Testis (tissue), 3 donors: ENCODE results near the gene CDKN2B. TPM values are rescaled to one million over a fixed set of nuclear protein-coding genes. Genes with fewer than 3 reads are reported as not detected.

Experiments
- DNase-seq: peaks from one replicate; pipeline ENCODE4 v3.0.0-alpha.2; 2019
- H3K27ac ChIP-seq, 2 donors: fragments of 200-600 bp; sonication (generic); one replicate each; pipeline ENCODE4 v1.5.1; 2019
- H3K27me3 ChIP-seq: fragments of 200-600 bp; sonication (generic); one replicate; pipeline ENCODE4 v1.5.1; 2019
- H3K36me3 ChIP-seq: fragments of 200-600 bp; sonication (generic); one replicate; pipeline ENCODE4 v1.5.1; 2017; ENCODE audit warnings: low read depth; ENCODE audit errors: missing control alignments
- H3K4me1 ChIP-seq: fragments of 200-600 bp; sonication (generic); one replicate; pipeline ENCODE4 v1.5.1; 2019
- H3K4me3 ChIP-seq, 2 donors: fragments of 200-600 bp; sonication (generic); one replicate each; pipeline ENCODE4 v1.5.1; 2017 to 2019
- H3K9me3 ChIP-seq: fragments of 200-600 bp; sonication (generic); one replicate; pipeline ENCODE4 v1.5.1; 2017
- POLR2A ChIP-seq: fragments of 450-650 bp; IDR thresholded peaks from one replicate; pipeline ENCODE4 v1.6.1; 2017; ENCODE audit warnings: antibody characterized with exemption, mild to moderate bottlenecking, moderate library complexity
- WGBS, 2 donors: methylation state at CpG; one replicate each; pipeline ENCODE4 v1.1.5; 2018; 5-methylcytosine and 5-hydroxymethylcytosine counted together
- intact Hi-C: fragments of 100-400 bp; cut with DNase I; formaldehyde crosslinking; loops from one replicate; pipeline ENCODE4 v1.15.1; 2023; ENCODE audit warnings: low total_unique reads
- polyA plus RNA-seq: library from polyadenylated mRNA; stranded (reverse); fragments of 350-450 nt; fragmentation: Illumina TruSeq; extraction: RNeasy Lipid Tissue Mini Kit (QIAGEN cat#74804); gene quantifications from one replicate; pipeline ENCODE4 v1.2.3, GENCODE V29; 2014; ENCODE audit warnings: low read depth, low replicate concordance; ENCODE audit not compliant: insufficient read depth
- total RNA-seq, 2 donors: library from RNA; depleted of rRNA; stranded (reverse); fragments of >200 nt; gene quantifications; one replicate each; pipeline ENCODE4 v1.2.3, GENCODE V29; 2016
- TF ChIP-seq, protein P1 (sequence below), 3 experiments: fragments of 450-650 bp in 2 of 3; fragments of 200-600 bp in 1 of 3; sonication (generic) in 1 of 3; IDR thresholded peaks; one replicate each; pipeline ENCODE4 v1.5.1; 2016 to 2019; ENCODE audit warnings: antibody characterized with exemption in 3 of 3, mild to moderate bottlenecking in 2 of 3, moderate library complexity in 1 of 3

The CDKN2B gene
- total and polyA plus RNA-seq, 3 donors from 2014 or later = 11.8 to 28.7 (median 17.3) TPM

DNA sequence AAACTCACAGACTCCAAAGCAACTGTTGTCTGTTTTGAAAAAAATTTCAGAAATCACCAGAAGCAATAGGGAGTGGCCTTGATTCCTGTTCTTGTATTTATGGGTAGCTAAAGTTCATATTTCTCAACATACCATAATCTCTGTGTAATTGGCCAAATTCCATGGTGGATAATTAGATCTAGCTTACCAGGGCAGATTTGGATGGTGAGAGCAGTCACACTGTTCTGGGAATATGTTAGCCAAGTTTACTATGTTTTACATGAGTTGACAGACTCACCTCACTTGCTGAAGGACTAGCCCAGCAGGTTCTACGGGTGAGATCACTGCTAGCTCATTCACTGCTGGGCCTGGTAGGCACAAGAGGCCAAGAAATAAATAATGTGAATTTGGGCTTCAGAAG is 32.7 kb upstream of the CDKN2B start:
- Histone ChIP-seq H3K4me1 (no peaks in the 10 kb centered on the region), H3K9me3 (no peaks in the 10 kb centered on the region), H3K36me3 (no peaks in the 10 kb centered on the region), H3K27ac (no peak overlapping the region), H3K27me3 (no peaks in the 10 kb centered on the region), H3K4me3 (no peak overlapping the region)
- intact Hi-C loops = no loop called here
- TF ChIP-seq, protein P1, sequence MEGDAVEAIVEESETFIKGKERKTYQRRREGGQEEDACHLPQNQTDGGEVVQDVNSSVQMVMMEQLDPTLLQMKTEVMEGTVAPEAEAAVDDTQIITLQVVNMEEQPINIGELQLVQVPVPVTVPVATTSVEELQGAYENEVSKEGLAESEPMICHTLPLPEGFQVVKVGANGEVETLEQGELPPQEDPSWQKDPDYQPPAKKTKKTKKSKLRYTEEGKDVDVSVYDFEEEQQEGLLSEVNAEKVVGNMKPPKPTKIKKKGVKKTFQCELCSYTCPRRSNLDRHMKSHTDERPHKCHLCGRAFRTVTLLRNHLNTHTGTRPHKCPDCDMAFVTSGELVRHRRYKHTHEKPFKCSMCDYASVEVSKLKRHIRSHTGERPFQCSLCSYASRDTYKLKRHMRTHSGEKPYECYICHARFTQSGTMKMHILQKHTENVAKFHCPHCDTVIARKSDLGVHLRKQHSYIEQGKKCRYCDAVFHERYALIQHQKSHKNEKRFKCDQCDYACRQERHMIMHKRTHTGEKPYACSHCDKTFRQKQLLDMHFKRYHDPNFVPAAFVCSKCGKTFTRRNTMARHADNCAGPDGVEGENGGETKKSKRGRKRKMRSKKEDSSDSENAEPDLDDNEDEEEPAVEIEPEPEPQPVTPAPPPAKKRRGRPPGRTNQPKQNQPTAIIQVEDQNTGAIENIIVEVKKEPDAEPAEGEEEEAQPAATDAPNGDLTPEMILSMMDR (IDR thresholded peaks at IDR 0.05) = no peak
- TF ChIP-seq POLR2A = no peak
- no peak for DNase-seq
- 65 to 77% methylated on average over 1 of the region's 1 CpG for WGBS, 2 donors

DNA sequence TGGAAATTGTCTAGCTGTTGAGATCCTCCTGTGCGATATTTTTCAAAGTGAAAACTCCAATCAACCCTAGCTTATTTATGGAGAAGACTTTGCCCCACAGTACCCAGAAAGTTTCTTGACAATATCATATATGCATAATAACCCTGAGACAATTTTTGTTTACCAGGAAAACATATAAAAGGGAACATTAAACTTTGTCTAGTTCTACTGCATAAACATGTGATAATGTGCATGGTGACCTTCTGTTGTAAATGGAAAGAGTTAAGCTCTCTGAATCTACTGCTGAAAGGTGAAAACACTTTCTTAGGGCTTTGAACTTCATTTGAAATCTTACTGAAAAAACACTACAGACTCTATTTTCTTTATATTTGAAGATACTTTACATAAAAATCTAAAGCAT is 32.2 kb upstream of the CDKN2B start:
- no peak overlapping the region for H3K27ac ChIP-seq
- DNase-seq = no peak
- no peak for TF ChIP-seq POLR2A
- TF ChIP-seq, protein P1 (IDR thresholded peaks at IDR 0.05) = no peak
- H3K36me3 ChIP-seq = no peaks in the 10 kb centered on the region
- WGBS, 2 donors = 86 to 92% methylated on average over 1 of the region's 1 CpG
- intact Hi-C loops = no loop called here
- H3K4me3 ChIP-seq = no peak overlapping the region
- H3K27me3 ChIP-seq = no peaks in the 10 kb centered on the region
- H3K9me3 ChIP-seq = no peaks in the 10 kb centered on the region
- H3K4me1 ChIP-seq = no peaks in the 10 kb centered on the region

DNA sequence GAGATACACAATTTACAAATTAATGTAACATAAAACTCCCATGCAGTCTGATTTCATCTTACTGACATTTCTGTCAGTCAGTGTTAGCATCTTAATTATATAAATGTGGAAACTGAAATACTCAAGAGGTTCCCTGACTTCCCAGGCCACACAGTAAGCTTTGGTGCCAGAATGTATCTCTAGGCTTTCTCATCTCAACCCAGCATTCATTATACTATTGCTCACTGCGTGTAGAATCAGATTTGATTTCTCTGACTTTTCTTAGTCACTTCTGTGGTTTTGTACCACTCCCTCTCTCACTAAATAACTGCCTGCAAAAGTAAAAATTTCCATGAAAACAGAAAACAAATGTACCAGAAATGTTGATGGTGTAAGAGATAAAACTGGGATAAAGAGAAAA is 31.7 kb upstream of the CDKN2B start:
- Histone ChIP-seq H3K27me3 (no peaks in the 10 kb centered on the region), H3K36me3 (no peaks in the 10 kb centered on the region), H3K4me1 (no peaks in the 10 kb centered on the region), H3K9me3 (no peaks in the 10 kb centered on the region), H3K27ac (no peak overlapping the region), H3K4me3 (no peak overlapping the region)
- 74 to 84% methylated on average over 1 of the region's 1 CpG for WGBS, 2 donors
- TF ChIP-seq, protein P1 (IDR thresholded peaks at IDR 0.05) = no peak
- no peak for TF ChIP-seq POLR2A
- no peak for DNase-seq
- intact Hi-C loops = no loop called here

DNA sequence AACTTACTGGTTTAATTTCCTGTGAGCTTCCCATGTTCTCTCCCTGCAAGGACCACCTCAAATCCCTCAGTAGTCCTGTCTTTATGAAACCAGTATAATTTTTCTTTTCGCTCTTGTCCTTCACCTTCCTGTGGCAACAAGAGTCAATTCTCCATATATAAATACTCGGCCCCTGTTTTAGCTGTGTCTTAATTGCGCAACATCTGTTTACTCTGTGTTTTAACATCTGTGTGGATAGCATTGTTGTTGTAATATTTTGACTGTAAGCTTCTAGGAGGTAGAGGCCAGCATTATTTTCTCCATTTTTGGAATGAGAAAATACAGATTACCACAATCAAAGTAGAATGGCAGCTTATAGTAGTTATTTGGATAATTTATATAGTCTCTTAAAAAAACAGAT is 30.2 kb upstream of the CDKN2B start:
- no peaks in the 10 kb centered on the region for H3K36me3 ChIP-seq
- 83 to 89% methylated on average over 3 of the region's 3 CpGs for whole genome bisulfite sequencing, 2 donors
- intact Hi-C loops = no loop called here
- H3K4me1 ChIP-seq = no peaks in the 10 kb centered on the region
- no peaks in the 10 kb centered on the region for H3K27me3 ChIP-seq
- no peaks in the 10 kb centered on the region for H3K9me3 ChIP-seq
- TF ChIP-seq, protein P1 (IDR thresholded peaks at IDR 0.05) = no peak
- no peak for TF ChIP-seq POLR2A
- no peak overlapping the region for H3K27ac ChIP-seq
- DNase-seq = no peak
- no peak overlapping the region for H3K4me3 ChIP-seq

DNA sequence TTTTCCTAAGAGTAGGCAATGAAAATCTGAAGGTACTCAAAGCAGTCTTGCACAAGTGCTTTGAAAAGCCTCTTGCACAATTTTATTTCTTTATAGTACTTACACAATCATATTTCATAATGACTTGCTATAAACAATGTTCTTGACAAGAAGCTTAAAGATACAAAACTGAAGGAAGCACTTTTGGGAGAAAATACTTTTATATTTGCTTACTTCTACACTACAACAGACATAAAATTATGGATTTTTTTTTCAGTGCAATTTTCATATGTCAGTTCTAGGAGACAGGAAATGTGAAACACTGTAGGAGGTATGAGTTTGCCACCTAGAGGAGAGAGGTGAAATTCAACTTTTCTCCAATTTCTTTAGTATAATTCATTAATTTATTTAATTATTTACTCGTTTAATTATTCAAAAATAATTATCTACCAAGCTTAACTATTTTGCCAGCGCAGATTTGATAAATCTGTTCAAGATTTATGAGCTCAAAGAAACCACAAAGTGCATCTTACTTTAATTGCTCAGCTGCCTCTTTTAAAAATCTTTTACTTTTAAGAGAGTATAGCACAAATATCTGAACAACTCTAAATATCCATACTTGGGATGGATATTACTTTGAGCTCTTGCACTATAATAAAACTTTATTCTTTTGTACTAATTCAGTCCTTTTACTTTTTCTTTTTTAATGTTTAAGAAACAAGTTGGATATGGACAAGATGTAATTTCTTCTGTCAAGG is 29.0 kb upstream of the CDKN2B start:
- intact Hi-C loops = no loop called here
- 37 to 53% methylated on average over 2 of the region's 2 CpGs for WGBS, 2 donors
- H3K27ac ChIP-seq = no peak overlapping the region
- DNase-seq = no peak
- H3K27me3 ChIP-seq = no peaks in the 10 kb centered on the region
- H3K4me1 ChIP-seq = no peaks in the 10 kb centered on the region
- H3K9me3 ChIP-seq = no peaks in the 10 kb centered on the region
- TF ChIP-seq, protein P1 (IDR thresholded peaks at IDR 0.05) = peak in 2 of 3 experiments; percentile 19 to 59
- no peak for TF ChIP-seq POLR2A
- no peak overlapping the region for H3K4me3 ChIP-seq
- H3K36me3 ChIP-seq = no peaks in the 10 kb centered on the region
